ENCODE data around the gene DOCK1.

- TF ChIP-seq CTCF (conservative IDR thresholded peaks at IDR 0.05 in 1 of 2, IDR thresholded peaks at IDR 0.05 in 1 of 2; ENCODE audit: low read depth in 1 of 2, low read length in 2 of 2): no peak
- no peak for TF ChIP-seq EZH2 (IDR thresholded peaks at IDR 0.05; ENCODE audit: low read length, missing control alignments)
Measured at GRCh38 chr10:127142136-127142535, 236.9 kb downstream of the DOCK1 start.

All from fibroblast of lung (primary cell).